ENCODE data around the gene LPP.

DNA sequence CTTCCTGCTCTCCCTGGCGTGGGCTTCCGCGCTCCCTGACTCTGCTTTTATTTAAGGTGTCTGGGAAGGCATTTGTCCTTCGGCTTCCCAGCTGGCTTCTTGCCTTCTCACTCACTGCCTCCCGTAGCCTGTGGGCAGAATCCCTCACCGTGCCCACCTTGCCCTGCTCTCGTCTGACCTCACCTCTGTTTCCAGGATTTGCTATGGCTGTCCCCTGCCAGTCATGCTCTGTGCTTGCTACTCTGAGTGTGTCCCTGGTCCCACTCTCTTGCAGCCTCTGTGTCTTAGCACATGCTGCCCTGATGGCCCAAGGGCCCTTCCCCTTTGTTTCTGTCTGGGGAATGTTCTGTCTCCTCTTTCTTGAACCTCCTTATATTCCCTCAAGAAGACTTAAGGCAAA lies 26.2 kb downstream of the LPP start:
- TF ChIP-seq POLR2A (IDR thresholded peaks at IDR 0.05; ENCODE audit: low read length): no peak
- no peak for TF ChIP-seq GATA1 (IDR thresholded peaks at IDR 0.05; ENCODE audit: low read depth, low read length)
